Measurements from ENCODE around the gene GHR.

The GHR gene

DNA sequence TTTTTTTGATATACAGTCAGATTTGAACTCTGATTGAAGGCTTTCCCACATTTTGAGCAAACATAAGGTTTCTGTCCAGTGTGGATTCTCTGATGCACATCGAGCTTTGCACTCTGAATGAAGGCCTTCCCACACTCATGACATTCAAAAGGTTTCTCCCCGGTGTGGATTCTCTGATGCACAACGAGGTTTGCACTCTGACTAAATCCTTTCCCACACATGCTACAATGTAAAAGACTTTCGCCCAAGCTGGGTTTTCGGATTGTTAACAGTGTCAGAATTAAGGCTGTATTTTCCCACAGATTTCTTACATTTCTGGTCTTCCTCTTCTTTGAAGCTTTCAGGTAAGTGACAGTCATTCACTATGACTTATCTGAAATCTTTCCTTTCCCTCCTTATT lies 44.3 kb downstream of the GHR start:
- no peak for DNase-seq

DNA sequence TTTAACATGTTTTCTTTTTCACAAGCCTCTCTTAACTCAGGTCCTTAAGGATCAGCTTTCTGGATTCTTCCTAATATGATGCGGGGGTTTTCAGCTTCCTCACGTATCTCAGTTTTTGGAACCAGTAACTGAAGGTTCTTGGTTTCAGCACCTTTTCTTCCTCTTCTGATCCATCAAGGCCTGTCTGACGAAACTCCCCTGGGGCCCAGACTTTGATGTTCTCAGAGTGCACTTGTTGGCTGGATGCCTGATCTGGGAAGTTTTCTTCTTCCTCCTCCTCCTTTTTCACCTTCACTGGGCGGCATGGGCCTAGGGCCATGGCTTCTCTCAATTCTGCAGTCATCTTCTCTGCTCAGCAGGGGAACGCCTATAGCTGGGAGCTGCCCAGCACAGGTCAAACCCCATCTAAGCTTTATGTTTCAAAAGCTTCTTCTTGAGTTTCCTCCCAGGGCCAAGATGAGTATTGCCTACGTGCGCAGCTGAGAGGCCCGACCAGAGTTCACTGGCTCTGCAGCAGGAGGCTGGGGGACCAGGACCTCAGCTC lies 44.8 kb downstream of the GHR start:
- DNase-seq = no peak

DNA sequence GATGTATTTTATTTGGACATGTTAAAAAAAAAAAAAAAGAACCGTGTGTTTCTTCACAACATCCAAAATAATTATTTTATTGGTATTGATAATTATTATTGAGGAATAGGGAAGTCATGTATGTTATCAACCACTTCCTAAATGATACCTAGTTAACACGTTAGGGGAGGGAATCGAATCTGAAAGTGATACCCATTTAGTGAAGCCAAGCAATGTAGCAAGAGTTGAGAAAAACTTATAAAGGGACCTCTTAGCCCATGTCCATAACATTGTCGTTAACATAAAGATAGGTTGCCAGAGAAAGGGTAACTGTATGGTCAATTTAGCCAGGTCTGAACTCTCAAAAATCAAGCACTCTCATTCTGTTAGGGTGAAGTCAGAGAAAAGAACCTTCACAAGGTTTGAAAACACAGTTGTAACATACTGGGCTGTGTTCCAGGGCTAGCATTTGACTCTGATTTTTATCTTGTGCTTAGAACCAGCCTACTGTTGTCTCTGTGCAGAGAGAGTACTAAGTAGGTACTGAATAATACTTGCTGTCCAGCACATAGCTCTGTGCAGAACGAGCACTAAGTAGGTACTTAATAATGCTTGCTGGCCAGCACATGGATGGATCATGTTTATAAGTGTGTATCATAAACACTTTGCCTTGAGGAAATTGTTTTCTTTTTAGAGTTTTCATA lies 60.4 kb downstream of the GHR start:
- DNase-seq = no peak

DNA sequence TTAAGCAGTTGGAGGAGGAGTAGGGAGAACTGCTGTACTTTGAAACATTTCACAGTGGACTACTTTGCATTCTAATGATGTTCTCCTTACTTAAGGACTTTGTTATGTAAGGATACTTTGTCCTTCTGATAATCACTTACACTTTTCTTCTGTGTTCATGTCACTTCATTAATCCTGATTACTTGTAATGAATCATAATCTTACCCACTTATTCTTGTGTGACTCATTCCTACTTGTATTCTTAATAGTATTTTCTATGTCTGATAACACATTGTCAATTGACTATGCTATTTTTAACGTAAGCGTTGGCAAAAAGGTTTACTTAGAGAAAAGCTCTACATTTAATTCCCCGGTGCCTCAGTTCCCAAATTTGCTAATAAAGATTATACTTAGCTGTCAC lies 63.8 kb downstream of the GHR start:
- DNase-seq = no peak

DNA sequence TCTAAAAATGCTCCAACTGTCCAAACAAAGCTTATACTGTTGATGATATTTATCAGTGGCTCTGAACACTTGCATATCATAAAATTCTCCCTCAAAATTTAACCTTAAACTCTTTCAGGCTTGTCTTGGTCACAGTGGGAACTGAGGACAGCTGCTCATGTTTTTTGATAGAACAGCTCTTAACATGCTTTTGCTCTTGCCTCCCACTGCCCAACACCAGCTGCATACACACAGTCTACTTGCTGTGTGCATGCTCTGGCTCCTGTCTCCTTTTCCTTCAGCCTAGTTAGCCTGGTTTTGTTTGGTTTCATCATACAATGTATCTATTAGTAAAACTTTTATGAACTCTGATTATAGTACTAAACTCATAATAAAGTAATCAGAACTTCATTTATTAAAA lies 64.6 kb downstream of the GHR start:
- DNase-seq = no peak

DNA sequence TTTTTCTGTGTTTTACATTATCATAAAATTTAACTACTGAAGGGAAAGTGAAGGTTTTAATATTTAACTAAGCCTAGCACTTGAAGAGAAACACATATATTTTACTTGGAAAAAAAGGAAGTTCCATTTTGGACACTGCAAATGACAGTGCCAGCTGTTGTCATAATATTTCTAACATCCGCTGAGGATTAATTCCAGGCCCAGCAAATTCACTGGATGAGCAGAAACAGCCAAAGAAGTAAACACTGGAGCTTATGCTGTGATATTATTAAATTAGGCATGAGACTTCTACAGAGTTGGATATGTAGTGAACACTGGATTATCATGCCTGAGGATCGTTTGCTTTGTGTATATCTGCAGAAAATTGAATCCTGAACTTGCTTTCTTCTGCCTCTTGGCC lies 67.6 kb downstream of the GHR start:
- DNase-seq = no peak

DNA sequence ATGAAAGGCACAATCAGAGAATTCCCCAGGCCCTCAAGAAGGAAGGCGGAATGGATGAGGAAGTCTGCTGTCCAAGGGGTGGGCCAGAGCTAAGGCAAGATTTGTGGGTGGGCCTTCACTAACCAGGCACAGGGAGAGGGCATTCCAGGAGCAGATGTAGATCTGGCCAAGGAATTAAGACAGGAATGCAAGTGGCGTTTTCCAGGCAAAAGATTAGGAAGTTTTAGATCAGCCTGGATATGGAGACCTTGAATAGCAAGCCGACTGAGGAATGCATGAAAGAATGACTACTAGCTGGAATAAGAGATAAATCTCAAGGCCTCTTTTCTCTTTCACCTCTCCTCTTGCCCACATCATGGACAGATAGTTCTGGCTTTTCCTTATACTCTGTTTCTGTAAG lies 68.5 kb downstream of the GHR start:
- DNase-seq = no peak

DNA sequence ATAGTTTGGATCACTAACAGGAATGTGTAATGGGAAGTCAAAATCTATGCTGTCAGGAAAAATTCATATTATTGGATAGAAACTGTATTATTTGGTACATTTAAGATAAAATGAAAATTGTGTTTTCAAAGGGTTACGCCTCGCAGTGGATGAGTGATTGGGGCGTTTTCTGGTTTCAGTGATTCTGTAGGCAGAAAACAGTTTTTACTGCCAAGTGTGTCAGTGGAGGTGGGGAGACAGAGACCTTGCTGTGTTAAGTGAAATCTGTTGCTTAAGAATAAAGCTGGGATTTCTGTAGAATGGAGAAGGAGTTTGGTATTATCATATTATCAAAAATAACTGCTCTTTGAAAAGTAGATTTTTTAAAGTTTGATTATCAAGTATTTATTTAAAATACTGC lies 69.7 kb downstream of the GHR start:
- DNase-seq = no peak

DNA sequence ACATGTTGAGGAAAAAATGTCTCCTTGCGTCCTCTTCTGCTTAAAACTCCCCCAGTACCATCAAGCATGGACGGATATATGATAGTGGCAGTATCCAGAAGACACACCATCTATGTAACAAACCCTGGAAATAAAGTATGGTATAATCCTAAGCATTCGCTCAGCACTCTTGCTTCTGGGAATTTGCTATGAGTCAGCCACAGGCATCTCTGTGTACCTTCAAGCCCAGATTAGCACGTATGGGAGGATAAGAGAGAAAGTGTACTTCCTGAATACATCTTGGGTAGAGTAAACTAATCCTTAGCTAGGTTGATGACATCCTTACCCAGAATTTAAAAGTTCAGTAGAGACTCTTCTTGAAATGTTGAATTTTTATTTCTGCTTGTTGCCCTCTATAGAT lies 71.2 kb downstream of the GHR start:
- DNase-seq = no peak

DNA sequence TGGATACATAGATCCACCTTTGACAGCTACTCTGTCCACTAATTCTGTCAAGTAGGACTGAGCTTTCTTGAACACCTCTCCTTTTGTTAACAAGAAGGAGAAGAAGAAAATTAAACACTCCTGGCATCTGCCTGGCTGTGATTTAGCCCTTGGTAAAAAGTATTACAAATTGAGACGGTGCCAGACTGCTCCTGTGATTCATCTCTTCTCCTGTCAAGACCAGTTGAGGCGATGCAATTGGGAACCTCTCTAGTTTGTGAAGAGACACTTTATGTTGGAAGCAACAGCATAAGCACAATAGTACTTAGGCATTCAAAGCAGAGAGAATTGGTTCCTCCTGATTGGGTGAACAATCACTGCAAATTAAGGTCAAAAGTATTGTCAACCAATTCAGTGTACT lies 72.7 kb downstream of the GHR start:
- no peak for DNase-seq

DNA sequence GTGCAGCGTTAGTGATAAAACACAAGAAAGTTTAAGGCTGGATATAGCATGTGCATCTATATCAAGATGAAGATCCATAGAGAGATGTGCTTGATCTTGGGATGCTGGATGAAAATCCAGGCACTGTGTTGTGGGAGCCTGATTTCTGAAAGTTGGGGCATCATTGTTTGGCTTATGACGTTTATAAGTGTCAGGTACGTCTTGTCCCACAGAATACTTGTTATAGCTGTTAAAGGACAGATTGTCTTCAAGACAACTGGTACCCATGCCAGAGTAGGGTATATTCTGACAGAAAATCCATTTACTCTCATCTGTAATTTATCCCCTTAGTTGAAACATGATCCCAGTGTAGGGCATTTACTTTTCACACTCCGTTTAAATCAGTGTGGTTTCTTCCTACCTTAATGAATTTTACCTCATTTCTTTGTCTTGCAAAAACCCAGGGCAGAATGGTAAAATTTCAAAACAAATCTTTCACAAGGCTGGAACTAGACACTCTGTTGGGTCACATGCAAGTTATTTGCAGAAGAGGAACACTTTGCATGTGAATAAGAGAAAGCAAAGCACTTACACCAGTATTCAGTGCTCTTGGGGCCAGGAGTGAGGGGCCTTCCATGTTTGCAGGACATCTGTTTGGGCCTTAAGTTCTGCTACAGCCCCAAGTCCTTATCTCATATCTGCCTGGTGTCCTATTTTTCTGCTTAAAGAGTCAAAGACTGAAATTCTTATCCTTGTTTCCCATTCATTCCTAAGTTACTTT lies 73.3 kb downstream of the GHR start:
- no peak for DNase-seq

DNA sequence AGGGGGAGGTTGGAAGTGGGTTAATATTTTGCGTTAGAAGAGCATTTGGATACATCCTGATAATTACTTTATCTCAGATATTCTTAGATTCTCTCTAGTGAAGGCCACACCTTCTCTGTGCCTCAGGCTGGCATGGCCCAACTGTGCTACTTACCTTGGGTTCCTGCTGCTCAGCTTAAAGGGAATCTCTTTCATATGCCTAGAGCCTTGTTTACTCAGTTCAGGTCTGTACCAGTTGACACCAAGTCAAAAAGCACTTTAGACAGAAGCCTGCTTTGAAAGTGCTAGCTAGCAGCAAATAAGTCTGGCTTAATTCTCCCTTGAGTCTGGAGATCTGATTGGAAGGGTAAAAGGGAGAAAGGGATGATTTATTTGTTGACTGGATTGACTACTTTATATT lies 74.8 kb downstream of the GHR start:
- no peak for DNase-seq

DNA sequence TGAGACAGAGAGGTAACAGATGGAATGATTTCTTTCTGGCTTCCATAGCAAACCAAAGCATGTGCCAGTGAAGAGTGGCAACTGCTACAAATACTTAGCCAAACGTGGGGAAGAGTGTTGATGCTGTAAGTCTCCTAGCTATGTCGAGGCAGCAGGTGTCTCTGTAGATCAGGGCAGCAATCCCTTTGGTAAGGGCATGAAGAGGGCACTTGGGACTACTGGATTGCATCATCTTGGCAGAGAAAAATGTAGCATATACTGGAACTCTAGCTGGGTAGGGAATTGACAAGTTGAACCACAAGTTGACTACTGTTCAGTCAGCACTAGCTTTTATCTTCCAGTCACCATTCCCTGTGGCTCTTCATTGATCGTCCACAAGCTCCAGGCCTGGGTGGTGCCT lies 75.8 kb downstream of the GHR start:
- DNase-seq = no peak

DNA sequence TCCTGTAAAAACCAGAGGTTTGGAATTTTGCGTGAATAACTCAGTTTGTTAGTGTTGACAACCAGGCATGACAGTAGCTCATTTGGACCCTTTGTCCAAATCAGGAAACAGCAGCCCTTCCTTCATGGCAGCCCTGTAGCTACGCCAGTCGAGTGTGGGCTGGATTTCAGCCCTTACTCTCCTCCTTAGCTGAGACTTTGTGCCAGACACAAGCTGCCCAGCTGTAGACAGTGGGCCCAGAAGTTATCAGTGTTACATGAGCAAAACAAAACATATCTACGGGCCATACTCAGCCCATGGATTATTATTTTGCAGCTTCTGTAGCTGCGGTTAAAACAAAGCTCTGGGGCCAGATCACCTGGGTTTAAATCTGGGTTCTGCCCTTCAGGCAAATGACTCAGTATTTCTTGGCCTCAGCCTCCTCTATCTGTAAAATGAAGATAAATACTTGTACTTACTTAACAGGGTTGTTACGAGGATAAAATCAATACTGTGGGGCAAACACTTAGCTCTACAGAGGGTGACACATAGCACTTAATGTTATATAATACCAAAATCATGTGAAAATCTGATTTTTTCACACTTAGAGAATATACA lies 76.9 kb downstream of the GHR start:
- no peak for DNase-seq

DNA sequence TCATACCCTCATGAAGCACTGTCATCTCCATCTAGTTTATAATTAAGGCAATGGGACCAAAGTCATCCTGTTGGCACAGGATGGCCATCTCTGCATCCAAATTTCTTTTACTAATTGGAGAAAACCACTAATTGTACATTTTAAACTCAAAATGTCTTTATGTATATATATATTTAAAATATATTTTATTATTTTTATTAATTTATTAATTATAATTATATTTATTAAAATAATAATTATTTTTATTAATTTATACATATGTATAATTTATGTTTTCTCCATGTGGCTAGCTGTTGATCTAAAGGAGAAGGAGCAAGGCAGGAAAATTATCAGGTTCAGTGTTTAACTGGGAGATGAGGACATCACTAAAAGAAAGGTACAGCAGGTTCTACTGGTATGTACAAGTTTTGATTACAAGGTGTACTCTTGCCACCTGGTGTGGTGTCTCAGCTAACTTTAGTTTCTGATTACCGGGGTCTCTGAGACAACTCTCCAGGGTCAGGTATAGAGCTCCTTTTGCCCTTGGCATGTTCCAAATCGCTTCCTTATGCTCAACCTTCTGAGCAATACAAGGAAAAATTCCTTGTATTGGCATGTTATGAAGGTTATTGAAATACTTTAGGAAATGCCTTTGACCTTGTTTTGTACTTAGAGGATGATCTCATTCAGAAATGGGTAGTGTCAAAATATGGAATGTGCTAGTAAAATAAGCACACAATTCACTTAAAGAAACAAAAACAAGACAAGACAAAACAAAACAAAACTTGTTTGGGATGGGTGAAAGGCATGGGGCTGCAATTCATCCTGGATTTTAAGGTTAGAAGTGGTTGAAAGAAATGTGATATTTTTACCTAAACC lies 79.6 kb downstream of the GHR start:
- no peak for DNase-seq

DNA sequence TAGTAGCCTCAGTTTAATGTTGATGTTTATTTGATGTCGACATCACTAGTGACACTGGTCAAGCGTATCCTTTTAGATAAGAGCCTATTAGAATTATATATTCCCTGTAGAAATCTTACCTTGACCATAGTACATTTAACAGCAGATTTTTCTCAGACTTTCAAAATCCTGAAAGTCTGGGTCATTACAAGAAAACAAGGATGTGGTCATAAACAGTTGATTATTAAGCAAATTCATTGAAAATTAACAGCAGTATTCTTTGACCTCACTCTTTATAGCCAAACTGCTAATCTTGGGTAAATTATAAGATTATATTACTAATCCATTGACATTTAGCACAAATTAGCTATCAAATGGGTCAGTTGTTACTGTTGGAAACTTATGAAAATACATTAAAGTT lies 83.4 kb downstream of the GHR start:
- DNase-seq = no peak

DNA sequence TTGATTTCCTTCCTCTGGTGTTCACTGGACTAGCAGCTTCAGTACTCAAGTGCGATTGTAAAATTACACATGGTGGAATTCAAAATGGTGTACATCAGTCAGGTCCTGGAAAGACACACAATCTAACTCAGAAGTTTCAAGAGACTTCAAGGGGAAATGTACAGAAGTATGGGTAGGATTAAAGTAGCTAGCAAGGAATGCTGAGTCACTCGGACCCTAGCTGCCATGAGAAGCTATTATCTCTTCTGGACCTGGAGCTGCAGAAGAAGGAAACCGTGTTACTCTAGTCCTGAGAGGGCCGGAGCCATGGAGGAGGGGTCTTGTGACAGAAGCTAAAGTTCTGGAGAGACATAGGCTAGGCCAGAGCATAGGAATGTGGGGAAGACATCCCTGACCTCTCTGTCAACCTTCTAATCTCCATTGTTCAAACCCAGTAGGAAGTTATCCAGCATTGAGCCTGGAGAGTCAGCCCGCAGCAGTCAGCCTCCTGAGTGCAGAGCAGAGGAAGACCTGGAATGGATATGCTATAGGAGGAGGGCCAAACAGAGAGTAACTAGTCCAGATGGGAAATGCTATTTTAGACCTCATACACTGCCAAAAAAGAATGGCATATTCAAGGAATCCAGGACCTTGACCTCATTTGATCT lies 84.3 kb downstream of the GHR start:
- no peak for DNase-seq

DNA sequence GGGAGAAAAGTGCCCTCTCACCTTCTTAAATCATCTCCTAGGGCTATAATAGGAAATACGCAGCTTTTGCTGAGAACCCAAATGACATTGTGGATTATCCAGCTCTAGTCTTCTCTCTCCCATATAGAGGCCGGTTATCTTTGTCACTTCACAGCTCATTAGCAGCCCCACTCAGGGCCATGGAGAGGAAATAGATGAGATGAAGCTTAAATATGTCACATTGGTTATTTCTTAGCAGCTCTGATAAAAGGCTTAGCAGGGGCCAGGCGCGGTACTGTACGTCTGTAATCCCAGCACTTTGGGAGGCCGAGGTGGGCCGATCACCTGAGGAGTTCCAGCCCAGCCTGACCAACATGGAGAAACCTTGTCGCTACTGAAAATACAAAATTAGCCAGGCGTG lies 90.0 kb downstream of the GHR start:
- DNase-seq = no peak

DNA sequence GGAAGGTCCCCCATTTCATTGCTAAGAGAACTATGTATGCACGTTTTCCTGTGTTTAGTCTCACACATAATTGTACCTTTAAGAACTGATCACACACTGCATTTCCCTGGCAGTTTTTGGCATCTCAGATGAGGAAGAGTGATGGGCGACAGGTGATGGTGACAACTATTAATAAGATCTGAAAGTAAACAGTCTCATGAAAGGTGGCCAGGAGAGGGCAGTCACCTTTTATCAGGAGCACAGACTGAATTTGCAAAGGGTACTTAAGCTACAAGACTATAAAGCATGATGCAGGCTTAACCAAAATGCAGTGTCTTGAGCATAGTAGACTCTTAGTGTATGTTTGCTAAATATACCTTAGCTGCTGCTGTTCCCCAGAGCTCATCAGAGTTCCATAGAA lies 91.5 kb downstream of the GHR start:
- DNase-seq = no peak

DNA sequence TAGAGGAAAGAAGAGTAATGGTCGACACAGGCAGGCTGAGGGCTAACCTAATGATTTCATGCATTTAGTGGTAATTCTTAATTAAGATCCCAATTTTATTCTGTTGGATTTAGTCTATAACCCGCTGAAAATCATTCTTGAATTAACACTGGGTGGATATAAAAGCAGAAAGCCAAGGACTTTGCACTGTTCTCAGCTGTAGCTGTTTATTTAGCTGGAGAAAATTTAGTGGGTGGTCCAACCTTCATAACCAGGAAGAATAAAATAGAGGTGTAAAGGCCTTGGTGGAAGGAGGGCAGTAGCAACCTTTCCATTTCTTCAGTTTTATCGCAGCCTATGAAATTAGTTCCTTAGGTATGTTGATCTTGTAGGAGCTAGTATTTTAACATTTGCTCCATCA lies 92.3 kb downstream of the GHR start:
- DNase-seq = no peak

DNA sequence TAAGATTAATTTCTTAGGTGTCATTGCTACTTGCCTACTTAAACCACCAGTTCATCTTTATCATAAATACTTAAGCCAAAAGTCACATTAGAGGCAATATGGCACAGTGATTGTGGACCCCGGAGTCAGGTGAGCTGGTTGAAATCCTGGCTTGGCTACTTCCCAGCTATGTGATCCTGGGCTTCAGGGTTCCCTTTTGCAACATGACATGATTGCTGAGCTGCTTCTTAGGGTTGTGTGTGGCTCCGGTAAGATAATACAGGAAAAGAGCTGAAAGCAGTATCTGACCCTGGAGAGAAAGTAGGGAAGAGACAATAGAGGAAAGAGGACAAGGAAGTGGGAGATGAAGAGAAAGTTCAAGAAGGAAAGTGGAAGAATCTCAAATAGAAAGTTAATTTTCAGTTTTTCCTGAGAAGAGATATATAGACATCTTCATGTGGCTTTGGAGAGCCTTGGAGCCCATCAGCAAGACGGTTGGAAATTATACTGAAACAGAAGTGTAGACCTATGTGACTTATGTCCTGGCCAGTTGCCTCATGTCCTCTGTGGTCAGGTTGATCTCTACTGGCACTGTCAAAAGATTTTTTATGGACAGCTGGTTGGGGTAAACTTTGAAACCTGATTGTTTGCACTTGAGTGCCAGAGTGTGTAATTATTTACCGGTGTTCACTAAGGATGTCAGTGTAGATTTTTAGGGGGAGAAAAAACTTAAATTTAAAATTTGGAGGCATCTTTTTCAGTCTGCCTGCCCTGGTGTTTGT lies 93.2 kb downstream of the GHR start:
- DNase-seq = no peak

DNA sequence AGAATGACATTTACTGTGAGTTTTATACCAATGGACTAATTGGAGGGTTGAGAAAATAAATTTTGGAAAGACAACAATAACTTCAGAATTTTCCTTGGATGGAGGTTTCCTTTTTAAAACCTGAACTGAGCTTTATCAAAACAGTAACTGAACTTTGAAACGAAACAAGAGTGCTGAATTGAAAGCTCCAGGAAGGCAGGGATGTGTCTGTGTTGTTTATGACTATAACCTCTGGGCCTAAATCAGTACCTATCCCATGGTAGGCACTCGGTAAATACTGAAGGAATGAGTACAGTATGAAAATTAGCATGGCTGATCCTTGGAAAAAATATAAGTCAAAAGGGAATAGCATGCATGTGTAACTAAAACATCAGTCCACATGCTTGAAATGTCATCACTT lies 93.9 kb downstream of the GHR start:
- DNase-seq = no peak
